H1 (cell line): ENCODE measurements around the gene GLYATL3. TPM values are rescaled to one million over a fixed set of nuclear protein-coding genes. Genes with fewer than 3 reads are reported as not detected.

ENCODE experiments used
- CHD2 ChIP-seq: IDR thresholded peaks from 2 replicates; pipeline ENCODE4 v1.6.1; 2012; ENCODE audit warnings: low read length, improper control_type of control experiment
- CREB1 ChIP-seq: IDR thresholded peaks from 2 replicates; pipeline ENCODE4 v1.6.1; 2012; ENCODE audit warnings: inconsistent platforms
- CTBP2 ChIP-seq: IDR thresholded peaks from 2 replicates; pipeline ENCODE4 v1.7.0; 2011; ENCODE audit warnings: borderline replicate concordance, mild to moderate bottlenecking, moderate library complexity, mixed read lengths, low read length; ENCODE audit not compliant: insufficient read depth, insufficient read length
- EP300 ChIP-seq, 2 experiments: IDR thresholded peaks; 1 replicate in 1 of 2; 2 replicates in 1 of 2; pipeline ENCODE4 v1.6.1; 2011 to 2012; ENCODE audit warnings: low read depth in 2 of 2, low read length in 2 of 2, mild to moderate bottlenecking in 2 of 2, borderline replicate concordance in 1 of 2, inconsistent platforms in 1 of 2, moderate library complexity in 1 of 2
- NRF1 ChIP-seq: IDR thresholded peaks from 2 replicates; pipeline ENCODE4 v1.6.1; 2011; ENCODE audit warnings: mild to moderate bottlenecking, low read depth, low read length, improper control_type of control experiment
- POLR2A ChIP-seq, 2 experiments: IDR thresholded peaks; 1 replicate in 1 of 2; 2 replicates in 1 of 2; pipeline ENCODE4 v1.6.1; 2011; ENCODE audit warnings: low read depth in 2 of 2, low read length in 2 of 2, mild to moderate bottlenecking in 2 of 2; ENCODE audit errors: control extremely low read depth in 1 of 2
- POLR2AphosphoS5 ChIP-seq: IDR thresholded peaks from 2 replicates; pipeline ENCODE4 v1.6.1; 2011; ENCODE audit warnings: low read depth, low read length
- RBBP5 ChIP-seq: IDR thresholded peaks from 2 replicates; pipeline ENCODE4 v1.7.1; 2012; ENCODE audit warnings: low read depth, mild to moderate bottlenecking, inconsistent platforms, low read length, moderate library complexity, borderline replicate concordance
- SIN3A ChIP-seq, 2 experiments: IDR thresholded peaks in 1 of 2; conservative IDR thresholded peaks in 1 of 2; 2 replicates each; pipeline ENCODE4 v1.6.1; 2011 to 2012; ENCODE audit warnings: low read length in 2 of 2, improper control_type of control experiment in 1 of 2, low read depth in 1 of 2, mild to moderate bottlenecking in 1 of 2
- SIX5 ChIP-seq: IDR thresholded peaks from 2 replicates; pipeline ENCODE4 v1.6.1; 2011; ENCODE audit warnings: mild to moderate bottlenecking, low read depth, low read length
- polyA plus RNA-seq, 7 experiments: library from polyadenylated mRNA; depleted of rRNA in 3 of 7; stranded (reverse) in 5 of 7; unstranded in 2 of 7; fragments of >200 nt in 5 of 7; fragments of 200-250 nt in 2 of 7; gene quantifications; 1 replicate in 5 of 7; 2 replicates in 1 of 7; 4 replicates in 1 of 7; pipeline versions ENCODE4 v1.2.1 to v1.2.3, GENCODE V29; 2011 to 2013; ENCODE audit warnings: missing spikeins in 2 of 7, mixed read lengths in 2 of 7
- total RNA-seq: library from RNA; stranded (reverse); fragmentation: NEBNext Ultra II Directional; extraction: Animal tissue kit (Norgen Biotek cat#: 25700); gene quantifications from 2 replicates; pipeline ENCODE4 v1.2.1, GENCODE V29; 2021
- TF ChIP-seq, protein P1 (sequence below): fragments of 300-600 bp; sonication (generic); IDR thresholded peaks from 2 replicates; pipeline ENCODE4 v1.7.1; 2012; ENCODE audit warnings: low read length, moderate library complexity, mild to moderate bottlenecking, inconsistent platforms; ENCODE audit not compliant: insufficient replicate concordance

GLYATL3 gene
- total and polyA plus RNA-seq, 2 of the 8 experiments (the other 6 are each of a cell fraction or from before 2014, with no cell fraction given) = not detected

DNA sequence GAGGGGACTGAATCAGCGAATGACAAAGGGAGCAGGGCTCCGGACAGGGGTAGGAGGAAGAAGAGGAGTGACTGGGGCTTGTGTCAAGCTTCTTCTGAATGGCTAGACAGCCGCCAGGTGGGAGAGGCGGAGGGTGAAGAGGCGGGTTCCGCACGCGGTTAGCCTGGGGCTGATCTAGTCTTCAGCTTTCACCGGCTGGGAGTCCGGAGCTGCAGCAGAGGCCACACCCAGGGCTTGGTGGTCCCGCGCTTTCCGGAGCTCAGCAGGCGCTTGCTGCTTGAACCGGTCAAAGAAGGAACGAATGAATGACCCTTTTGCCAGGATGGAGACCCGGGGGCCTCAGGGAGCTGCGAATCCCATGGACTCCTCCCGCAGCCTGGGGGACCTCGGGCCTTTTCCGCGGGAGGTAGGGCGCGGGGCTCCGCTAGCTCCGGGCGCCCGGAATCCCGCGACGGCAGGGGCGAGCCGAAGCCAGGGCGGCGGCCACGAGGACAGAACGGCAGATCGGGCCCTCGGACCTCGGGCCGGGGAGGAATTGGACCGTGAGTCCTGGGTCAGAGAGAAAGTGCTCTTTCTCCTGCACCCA is 50.9 kb downstream of the GLYATL3 start, which contains the start of gene C6orf141 (continued):
- TF ChIP-seq CTBP2 (no peak), POLR2A (IDR thresholded peaks at IDR 0.05; ENCODE audit: control extremely low read depth in 1 of 2, low read depth in 2 of 2, low read length in 2 of 2) (peak in 1 of 2 experiments; percentile 68; a peak in 2 of 3 replicates), RBBP5 (no peak; the same call in 1 of the 2 replicates), NRF1 (no peak), CHD2 (no peak), EP300 (IDR thresholded peaks at IDR 0.05; ENCODE audit: borderline replicate concordance in 1 of 2, low read depth in 2 of 2, low read length in 2 of 2) (no peak), SIN3A (conservative IDR thresholded peaks at IDR 0.05 in 1 of 2, IDR thresholded peaks at IDR 0.05 in 1 of 2; ENCODE audit: low read depth in 1 of 2, low read length in 2 of 2) (peak in 1 of 2 experiments; percentile 31; a peak in 1 of 4 replicates), POLR2AphosphoS5 (peak; percentile 50), CREB1 (no peak), SIX5 (no peak)
- TF ChIP-seq, protein P1, sequence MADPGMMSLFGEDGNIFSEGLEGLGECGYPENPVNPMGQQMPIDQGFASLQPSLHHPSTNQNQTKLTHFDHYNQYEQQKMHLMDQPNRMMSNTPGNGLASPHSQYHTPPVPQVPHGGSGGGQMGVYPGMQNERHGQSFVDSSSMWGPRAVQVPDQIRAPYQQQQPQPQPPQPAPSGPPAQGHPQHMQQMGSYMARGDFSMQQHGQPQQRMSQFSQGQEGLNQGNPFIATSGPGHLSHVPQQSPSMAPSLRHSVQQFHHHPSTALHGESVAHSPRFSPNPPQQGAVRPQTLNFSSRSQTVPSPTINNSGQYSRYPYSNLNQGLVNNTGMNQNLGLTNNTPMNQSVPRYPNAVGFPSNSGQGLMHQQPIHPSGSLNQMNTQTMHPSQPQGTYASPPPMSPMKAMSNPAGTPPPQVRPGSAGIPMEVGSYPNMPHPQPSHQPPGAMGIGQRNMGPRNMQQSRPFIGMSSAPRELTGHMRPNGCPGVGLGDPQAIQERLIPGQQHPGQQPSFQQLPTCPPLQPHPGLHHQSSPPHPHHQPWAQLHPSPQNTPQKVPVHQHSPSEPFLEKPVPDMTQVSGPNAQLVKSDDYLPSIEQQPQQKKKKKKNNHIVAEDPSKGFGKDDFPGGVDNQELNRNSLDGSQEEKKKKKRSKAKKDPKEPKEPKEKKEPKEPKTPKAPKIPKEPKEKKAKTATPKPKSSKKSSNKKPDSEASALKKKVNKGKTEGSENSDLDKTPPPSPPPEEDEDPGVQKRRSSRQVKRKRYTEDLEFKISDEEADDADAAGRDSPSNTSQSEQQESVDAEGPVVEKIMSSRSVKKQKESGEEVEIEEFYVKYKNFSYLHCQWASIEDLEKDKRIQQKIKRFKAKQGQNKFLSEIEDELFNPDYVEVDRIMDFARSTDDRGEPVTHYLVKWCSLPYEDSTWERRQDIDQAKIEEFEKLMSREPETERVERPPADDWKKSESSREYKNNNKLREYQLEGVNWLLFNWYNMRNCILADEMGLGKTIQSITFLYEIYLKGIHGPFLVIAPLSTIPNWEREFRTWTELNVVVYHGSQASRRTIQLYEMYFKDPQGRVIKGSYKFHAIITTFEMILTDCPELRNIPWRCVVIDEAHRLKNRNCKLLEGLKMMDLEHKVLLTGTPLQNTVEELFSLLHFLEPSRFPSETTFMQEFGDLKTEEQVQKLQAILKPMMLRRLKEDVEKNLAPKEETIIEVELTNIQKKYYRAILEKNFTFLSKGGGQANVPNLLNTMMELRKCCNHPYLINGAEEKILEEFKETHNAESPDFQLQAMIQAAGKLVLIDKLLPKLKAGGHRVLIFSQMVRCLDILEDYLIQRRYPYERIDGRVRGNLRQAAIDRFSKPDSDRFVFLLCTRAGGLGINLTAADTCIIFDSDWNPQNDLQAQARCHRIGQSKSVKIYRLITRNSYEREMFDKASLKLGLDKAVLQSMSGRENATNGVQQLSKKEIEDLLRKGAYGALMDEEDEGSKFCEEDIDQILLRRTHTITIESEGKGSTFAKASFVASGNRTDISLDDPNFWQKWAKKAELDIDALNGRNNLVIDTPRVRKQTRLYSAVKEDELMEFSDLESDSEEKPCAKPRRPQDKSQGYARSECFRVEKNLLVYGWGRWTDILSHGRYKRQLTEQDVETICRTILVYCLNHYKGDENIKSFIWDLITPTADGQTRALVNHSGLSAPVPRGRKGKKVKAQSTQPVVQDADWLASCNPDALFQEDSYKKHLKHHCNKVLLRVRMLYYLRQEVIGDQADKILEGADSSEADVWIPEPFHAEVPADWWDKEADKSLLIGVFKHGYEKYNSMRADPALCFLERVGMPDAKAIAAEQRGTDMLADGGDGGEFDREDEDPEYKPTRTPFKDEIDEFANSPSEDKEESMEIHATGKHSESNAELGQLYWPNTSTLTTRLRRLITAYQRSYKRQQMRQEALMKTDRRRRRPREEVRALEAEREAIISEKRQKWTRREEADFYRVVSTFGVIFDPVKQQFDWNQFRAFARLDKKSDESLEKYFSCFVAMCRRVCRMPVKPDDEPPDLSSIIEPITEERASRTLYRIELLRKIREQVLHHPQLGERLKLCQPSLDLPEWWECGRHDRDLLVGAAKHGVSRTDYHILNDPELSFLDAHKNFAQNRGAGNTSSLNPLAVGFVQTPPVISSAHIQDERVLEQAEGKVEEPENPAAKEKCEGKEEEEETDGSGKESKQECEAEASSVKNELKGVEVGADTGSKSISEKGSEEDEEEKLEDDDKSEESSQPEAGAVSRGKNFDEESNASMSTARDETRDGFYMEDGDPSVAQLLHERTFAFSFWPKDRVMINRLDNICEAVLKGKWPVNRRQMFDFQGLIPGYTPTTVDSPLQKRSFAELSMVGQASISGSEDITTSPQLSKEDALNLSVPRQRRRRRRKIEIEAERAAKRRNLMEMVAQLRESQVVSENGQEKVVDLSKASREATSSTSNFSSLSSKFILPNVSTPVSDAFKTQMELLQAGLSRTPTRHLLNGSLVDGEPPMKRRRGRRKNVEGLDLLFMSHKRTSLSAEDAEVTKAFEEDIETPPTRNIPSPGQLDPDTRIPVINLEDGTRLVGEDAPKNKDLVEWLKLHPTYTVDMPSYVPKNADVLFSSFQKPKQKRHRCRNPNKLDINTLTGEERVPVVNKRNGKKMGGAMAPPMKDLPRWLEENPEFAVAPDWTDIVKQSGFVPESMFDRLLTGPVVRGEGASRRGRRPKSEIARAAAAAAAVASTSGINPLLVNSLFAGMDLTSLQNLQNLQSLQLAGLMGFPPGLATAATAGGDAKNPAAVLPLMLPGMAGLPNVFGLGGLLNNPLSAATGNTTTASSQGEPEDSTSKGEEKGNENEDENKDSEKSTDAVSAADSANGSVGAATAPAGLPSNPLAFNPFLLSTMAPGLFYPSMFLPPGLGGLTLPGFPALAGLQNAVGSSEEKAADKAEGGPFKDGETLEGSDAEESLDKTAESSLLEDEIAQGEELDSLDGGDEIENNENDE = no peak
